HG03354 (cell line): ENCODE measurements around the gene HMGCS2.
"Not testable (repeated sequence)": the region's sequence is repeated elsewhere in the genome, so short reads cannot be mapped to it uniquely, and the experiment has no call there.

Experiments
- ATAC-seq: cut with Tn5 transposase; IDR thresholded peaks from one replicate; pipeline ENCODE4 v1.9.1; 2021; ENCODE audit warnings: mild to moderate bottlenecking; ENCODE audit not compliant: unreplicated experiment, poor library complexity, severe bottlenecking

The HMGCS2 gene

DNA sequence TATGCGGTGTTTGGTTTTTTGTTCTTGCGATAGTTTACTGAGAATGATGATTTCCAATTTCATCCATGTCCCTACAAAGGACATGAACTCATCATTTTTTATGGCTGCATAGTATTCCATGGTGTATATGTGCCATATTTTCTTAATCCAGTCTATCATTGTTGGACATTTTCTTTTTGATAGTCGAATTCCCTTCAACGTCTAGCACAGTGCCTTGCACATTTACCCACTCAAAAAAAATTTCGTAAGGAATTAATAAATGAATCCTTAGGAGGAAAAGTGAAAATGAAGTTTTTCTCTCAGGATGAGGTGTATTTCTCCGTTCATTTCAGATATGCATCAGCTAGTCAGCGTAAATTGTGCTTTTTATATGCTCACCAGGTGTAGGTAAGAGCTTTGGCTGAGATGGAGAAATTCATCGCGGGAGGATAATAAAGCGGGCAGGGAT is 57.3 kb downstream of the HMGCS2 start:
- ATAC-seq: not testable (repeated sequence)

DNA sequence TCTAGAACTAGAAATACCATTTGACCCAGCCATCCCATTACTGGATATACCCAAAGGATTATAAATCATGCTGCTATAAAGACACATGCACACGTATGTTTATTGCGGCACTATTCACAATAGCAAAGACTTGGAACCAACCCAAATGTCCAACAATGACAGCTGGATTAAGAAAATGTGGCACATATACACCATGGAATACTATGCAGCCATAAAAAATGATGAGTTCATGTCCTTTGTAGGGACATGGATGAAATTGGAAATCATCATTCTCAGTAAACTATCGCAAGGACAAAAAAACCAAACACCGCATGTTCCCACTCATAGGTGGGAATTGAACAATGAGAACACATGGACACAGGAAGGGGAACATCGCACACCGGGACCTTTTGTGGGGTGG is 62.1 kb downstream of the HMGCS2 start:
- not testable (repeated sequence) for ATAC-seq

GRCh38 chr1:119703666-119704450 is 64.8 kb downstream of the HMGCS2 start:
- no peak for ATAC-seq

- no peak for ATAC-seq
These were observed 66.3 kb downstream of the HMGCS2 start for GRCh38 chr1:119702384-119702783.

DNA sequence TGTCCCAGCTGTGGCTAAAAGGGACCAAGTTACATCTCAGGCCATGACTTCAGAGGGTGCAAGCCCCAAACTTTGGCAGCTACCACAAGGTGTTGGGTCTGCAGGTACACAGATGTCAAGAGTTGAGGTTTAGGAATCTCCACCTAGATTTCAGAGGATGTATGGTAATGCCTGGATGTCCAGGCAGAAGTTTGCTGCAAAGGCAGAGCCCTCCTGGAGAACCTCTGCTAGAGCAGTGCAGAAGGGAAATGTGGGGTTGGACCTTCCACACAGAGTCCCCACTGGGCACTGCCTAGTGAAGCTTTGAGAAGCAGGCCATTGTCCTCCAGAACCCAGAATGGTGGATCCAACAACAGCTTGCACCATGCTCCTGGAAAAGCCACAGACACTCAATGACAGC is 67.0 kb downstream of the HMGCS2 start:
- no peak for ATAC-seq

DNA sequence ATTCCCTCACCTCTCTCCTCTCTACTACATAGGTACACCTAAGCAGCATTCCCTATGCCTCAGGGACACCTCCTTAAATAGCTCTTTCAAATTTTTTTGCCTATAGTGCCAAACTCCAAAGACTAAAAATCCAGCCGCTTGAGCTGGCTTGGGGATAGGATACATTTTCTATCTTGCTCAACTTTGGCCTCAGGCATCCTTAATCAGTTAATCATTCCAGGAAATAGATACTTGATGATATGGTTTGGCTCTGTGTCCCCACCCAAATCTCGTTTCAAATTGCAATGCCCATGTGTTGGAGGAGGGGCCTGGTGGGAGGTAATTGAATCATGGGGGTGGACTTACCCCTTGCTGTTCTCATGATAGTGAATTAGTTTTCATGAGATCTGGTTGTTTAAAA is 68.4 kb downstream of the HMGCS2 start:
- ATAC-seq: no peak
